ENCODE measurements around the gene KRT86. TPM values are rescaled to one million over a fixed set of nuclear protein-coding genes. Genes with fewer than 3 reads are reported as not detected.

Gene KRT86
- total and polyA plus RNA-seq, 8 donors: 0.07 to 1.7 (median 0.24) TPM; not detected in 1

DNA sequence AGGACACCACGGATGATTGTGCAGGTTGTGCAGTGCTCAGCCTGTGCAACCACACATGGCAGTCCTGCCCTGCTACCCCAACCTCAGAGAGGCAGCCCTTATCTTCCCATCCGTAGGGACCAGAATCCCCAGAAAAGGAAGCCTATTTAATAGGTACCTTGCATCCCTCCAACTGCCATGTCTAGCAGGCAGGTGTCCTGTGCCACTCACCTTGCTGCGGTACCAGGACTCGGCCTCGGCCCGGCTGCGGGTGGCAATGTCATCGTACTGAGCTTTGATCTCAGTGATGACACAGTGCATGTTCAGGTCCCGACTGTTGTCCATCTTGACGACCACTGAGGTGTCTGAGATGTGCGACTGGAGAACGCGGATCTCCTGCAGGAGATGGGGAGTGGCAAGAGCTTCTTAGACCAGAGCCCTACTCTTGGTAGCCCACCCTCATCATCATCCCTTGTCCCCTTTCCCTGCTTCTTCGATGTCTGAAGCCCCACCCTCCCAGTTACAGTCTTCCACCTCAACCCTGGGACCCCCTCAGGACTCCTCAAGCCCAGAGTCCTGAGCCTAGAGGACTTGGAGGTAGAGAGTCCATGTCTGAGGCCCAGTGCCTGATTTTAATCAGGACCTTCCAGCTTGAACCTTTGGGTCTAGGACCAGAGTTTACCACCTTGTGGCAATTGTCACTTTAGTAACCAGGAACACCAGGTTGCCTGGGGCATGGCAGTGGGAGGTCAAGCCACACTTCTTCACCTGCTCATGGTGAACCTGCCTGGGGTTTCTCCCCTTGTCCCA lies 20.9 kb upstream of the KRT86 start:
- DNase-seq (no peak), ATAC-seq (no peak)
- Histone ChIP-seq H3K9me3 (no peaks in the 10 kb centered on the region), H3K36me3 (peaks cover 0 to 4% of the 10 kb centered on the region in 2 donors), H3K27me3 (peaks cover 37 to 95% of the 10 kb centered on the region in 2 donors), H3K4me3 (no peak overlapping the region), H3K27ac (no peak overlapping the region), H3K4me1 (peaks cover 4 to 5% of the 10 kb centered on the region in 2 donors)
- intact Hi-C loops (cut with DNase I): no loop called here
- TF ChIP-seq, protein P1, sequence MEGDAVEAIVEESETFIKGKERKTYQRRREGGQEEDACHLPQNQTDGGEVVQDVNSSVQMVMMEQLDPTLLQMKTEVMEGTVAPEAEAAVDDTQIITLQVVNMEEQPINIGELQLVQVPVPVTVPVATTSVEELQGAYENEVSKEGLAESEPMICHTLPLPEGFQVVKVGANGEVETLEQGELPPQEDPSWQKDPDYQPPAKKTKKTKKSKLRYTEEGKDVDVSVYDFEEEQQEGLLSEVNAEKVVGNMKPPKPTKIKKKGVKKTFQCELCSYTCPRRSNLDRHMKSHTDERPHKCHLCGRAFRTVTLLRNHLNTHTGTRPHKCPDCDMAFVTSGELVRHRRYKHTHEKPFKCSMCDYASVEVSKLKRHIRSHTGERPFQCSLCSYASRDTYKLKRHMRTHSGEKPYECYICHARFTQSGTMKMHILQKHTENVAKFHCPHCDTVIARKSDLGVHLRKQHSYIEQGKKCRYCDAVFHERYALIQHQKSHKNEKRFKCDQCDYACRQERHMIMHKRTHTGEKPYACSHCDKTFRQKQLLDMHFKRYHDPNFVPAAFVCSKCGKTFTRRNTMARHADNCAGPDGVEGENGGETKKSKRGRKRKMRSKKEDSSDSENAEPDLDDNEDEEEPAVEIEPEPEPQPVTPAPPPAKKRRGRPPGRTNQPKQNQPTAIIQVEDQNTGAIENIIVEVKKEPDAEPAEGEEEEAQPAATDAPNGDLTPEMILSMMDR (IDR thresholded peaks at IDR 0.05): no peak

- Histone ChIP-seq H3K27me3 (peaks cover 45 to 95% of the 10 kb centered on the region in 2 donors), H3K4me3 (no peak overlapping the region), H3K27ac (no peak overlapping the region), H3K36me3 (peaks cover 0 to 4% of the 10 kb centered on the region in 2 donors), H3K4me1 (peaks cover 5 to 11% of the 10 kb centered on the region in 2 donors), H3K9me3 (no peaks in the 10 kb centered on the region)
- intact Hi-C loops (cut with DNase I): no loop called here
- TF ChIP-seq, protein P1 (IDR thresholded peaks at IDR 0.05): no peak
- no peak for ATAC-seq
- no peak for DNase-seq
Measured at GRCh38 chr12:52254180-52254964, 20.1 kb upstream of the KRT86 start.

GRCh38 chr12:52254965-52255751 lies 19.3 kb upstream of the KRT86 start:
- TF ChIP-seq, protein P1 (IDR thresholded peaks at IDR 0.05): no peak
- DNase-seq (no peak), ATAC-seq (no peak)
- intact Hi-C loops (cut with DNase I): no loop called here
- H3K4me1 ChIP-seq: peaks cover 5 to 11% of the 10 kb centered on the region in 2 donors
- no peaks in the 10 kb centered on the region for H3K9me3 ChIP-seq
- H3K27ac ChIP-seq: no peak overlapping the region
- H3K36me3 ChIP-seq: peaks cover 0 to 1% of the 10 kb centered on the region in 2 donors
- H3K27me3 ChIP-seq: peaks cover 47 to 95% of the 10 kb centered on the region in 2 donors
- no peak overlapping the region for H3K4me3 ChIP-seq

GRCh38 chr12:52255926-52256583 lies 18.4 kb upstream of the KRT86 start:
- Histone ChIP-seq H3K4me1 (peaks cover 5 to 11% of the 10 kb centered on the region in 2 donors), H3K27me3 (peaks cover 39 to 95% of the 10 kb centered on the region in 2 donors), H3K36me3 (no peaks in the 10 kb centered on the region), H3K9me3 (no peaks in the 10 kb centered on the region), H3K27ac (no peak overlapping the region), H3K4me3 (no peak overlapping the region)
- DNase-seq (no peak), ATAC-seq (no peak)
- intact Hi-C loops (cut with DNase I): no loop called here
- TF ChIP-seq, protein P1 (IDR thresholded peaks at IDR 0.05): no peak

All from left lung (tissue), 10 donors.